ENCODE data around the gene PTCD1. TPM values are rescaled to one million over a fixed set of nuclear protein-coding genes. Genes with fewer than 3 reads are reported as not detected.

PTCD1 gene
- total and polyA plus RNA-seq, 2 experiments from 2014 or later, result 12.2 to 13.4 TPM

GRCh38 chr7:99460651-99461050, 22.1 kb upstream of the PTCD1 start (continued):
- TF ChIP-seq STAT1 (IDR thresholded peaks at IDR 0.05; ENCODE audit: unreplicated experiment), result no peak
- no peak for TF ChIP-seq EZH2 (IDR thresholded peaks at IDR 0.05; ENCODE audit: low read depth, unreplicated experiment)

DNA sequence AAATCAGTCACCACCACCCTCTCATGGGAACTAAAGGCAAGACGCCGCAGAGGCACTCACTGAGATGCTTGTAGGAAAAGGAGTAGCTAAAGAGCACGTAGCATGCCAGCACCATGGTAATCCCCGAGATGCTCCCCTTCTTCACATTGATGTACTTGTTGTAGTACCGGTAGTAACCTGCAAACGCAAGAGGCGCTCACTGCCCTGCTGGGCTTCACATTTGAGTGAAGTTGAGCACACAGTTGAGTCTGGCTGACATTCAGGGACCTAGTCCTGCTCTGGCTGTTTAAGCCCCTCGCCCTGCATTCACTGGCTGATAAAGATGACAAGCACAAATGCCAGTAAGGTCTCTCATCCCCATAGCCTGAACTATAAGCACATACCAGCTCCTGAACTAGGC, 20.5 kb upstream of the PTCD1 start:
- no peak overlapping the region for H3K4me3 Mint-ChIP-seq
- Histone ChIP-seq H3K27ac (ENCODE audit: low read depth) (no peak overlapping the region), H3F3A (replicated peaks; ENCODE audit: low read depth) (peaks cover 53% of the 10 kb centered on the region), H3K4me2 (no peak overlapping the region), H3K4me3 (no peak overlapping the region), H3K36me3 (ENCODE audit: insufficient read depth) (peaks cover 16% of the 10 kb centered on the region), H4K20me1 (replicated peaks; ENCODE audit: insufficient read depth) (peaks cover 42% of the 10 kb centered on the region), H3K4me1 (ENCODE audit: insufficient read depth) (no peaks in the 10 kb centered on the region), H3K27me3 (ENCODE audit: insufficient read depth) (no peaks in the 10 kb centered on the region), H3K9me2 (ENCODE audit: insufficient read depth) (no peaks in the 10 kb centered on the region), H3K79me2 (replicated peaks; ENCODE audit: insufficient read depth) (peaks cover 63% of the 10 kb centered on the region), H2AFZ (no peak overlapping the region)
- DNase-seq (ENCODE audit: low spot score) (peak; percentile 82), ATAC-seq (peak; percentile 78)
- H3K27me3 Mint-ChIP-seq (ENCODE audit: insufficient read depth, low read depth, poor library complexity), result peaks cover 23% of the 10 kb centered on the region
- H3K9me3 Mint-ChIP-seq, result no peaks in the 10 kb centered on the region
- peak overlapping the region; percentile 72; the same call in 1 of the 2 replicates for H3K27ac Mint-ChIP-seq
- H3K36me3 Mint-ChIP-seq (ENCODE audit: low read depth), result peaks cover 92% of the 10 kb centered on the region
- peaks cover 7% of the 10 kb centered on the region; the same call in 2 of the 3 replicates for H3K4me1 Mint-ChIP-seq
- peak; percentile 60 to 61 for TF ChIP-seq CTCF (conservative IDR thresholded peaks at IDR 0.05; ENCODE audit: low read depth in 2 of 2)
- TF ChIP-seq STAT1 (IDR thresholded peaks at IDR 0.05; ENCODE audit: unreplicated experiment), result no peak
- no peak for TF ChIP-seq ZNF114 (CRISPR knock-in tag; IDR thresholded peaks at IDR 0.05)

GRCh38 chr7:99457650-99458493, 19.3 kb upstream of the PTCD1 start:
- Histone ChIP-seq H3K4me1 (ENCODE audit: insufficient read depth) (no peaks in the 10 kb centered on the region), H3K4me2 (no peak overlapping the region), H3F3A (replicated peaks; ENCODE audit: low read depth) (peaks cover 51% of the 10 kb centered on the region), H3K27me3 (ENCODE audit: insufficient read depth) (no peaks in the 10 kb centered on the region), H3K27ac (ENCODE audit: low read depth) (0 out of 2 replicates have a peak overlapping the region, but pooled peaks have one; percentile 19), H3K4me3 (no peak overlapping the region), H3K9me2 (ENCODE audit: insufficient read depth) (no peaks in the 10 kb centered on the region), H3K79me2 (replicated peaks; ENCODE audit: insufficient read depth) (peaks cover 51% of the 10 kb centered on the region), H3K36me3 (ENCODE audit: insufficient read depth) (peaks cover 16% of the 10 kb centered on the region), H4K20me1 (replicated peaks; ENCODE audit: insufficient read depth) (peaks cover 33% of the 10 kb centered on the region), H2AFZ (no peak overlapping the region)
- Mint-ChIP-seq H3K9me3 (no peaks in the 10 kb centered on the region), H3K27me3 (ENCODE audit: insufficient read depth, low read depth, poor library complexity) (peaks cover 26% of the 10 kb centered on the region), H3K27ac (no peak overlapping the region), H3K4me1 (0 out of 3 replicates have a peak, but pooled peaks cover 4% of the 10 kb centered on the region), H3K4me3 (no peak overlapping the region), H3K36me3 (ENCODE audit: low read depth) (peaks cover 93% of the 10 kb centered on the region)
- DNase-seq (ENCODE audit: low spot score) (no peak), ATAC-seq (no peak)
- TF ChIP-seq POLR2AphosphoS5 (IDR thresholded peaks at IDR 0.05; ENCODE audit: low read depth), result peak; percentile 71
- TF ChIP-seq EZH2 (IDR thresholded peaks at IDR 0.05; ENCODE audit: low read depth, unreplicated experiment), result no peak
- TF ChIP-seq, protein P1, sequence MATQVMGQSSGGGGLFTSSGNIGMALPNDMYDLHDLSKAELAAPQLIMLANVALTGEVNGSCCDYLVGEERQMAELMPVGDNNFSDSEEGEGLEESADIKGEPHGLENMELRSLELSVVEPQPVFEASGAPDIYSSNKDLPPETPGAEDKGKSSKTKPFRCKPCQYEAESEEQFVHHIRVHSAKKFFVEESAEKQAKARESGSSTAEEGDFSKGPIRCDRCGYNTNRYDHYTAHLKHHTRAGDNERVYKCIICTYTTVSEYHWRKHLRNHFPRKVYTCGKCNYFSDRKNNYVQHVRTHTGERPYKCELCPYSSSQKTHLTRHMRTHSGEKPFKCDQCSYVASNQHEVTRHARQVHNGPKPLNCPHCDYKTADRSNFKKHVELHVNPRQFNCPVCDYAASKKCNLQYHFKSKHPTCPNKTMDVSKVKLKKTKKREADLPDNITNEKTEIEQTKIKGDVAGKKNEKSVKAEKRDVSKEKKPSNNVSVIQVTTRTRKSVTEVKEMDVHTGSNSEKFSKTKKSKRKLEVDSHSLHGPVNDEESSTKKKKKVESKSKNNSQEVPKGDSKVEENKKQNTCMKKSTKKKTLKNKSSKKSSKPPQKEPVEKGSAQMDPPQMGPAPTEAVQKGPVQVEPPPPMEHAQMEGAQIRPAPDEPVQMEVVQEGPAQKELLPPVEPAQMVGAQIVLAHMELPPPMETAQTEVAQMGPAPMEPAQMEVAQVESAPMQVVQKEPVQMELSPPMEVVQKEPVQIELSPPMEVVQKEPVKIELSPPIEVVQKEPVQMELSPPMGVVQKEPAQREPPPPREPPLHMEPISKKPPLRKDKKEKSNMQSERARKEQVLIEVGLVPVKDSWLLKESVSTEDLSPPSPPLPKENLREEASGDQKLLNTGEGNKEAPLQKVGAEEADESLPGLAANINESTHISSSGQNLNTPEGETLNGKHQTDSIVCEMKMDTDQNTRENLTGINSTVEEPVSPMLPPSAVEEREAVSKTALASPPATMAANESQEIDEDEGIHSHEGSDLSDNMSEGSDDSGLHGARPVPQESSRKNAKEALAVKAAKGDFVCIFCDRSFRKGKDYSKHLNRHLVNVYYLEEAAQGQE (IDR thresholded peaks at IDR 0.05; ENCODE audit: unreplicated experiment), result no peak
- TF ChIP-seq EZH2phosphoT487 (IDR thresholded peaks at IDR 0.05; ENCODE audit: unreplicated experiment), result no peak
- no peak for TF ChIP-seq ZNF114 (CRISPR knock-in tag; IDR thresholded peaks at IDR 0.05)
- TF ChIP-seq JUNB (IDR thresholded peaks at IDR 0.05; ENCODE audit: unreplicated experiment), result no peak
- no peak for TF ChIP-seq ZNF331 (CRISPR knock-in tag; IDR thresholded peaks at IDR 0.05; ENCODE audit: low read depth)

Data from GM23338 (cell line).